GM12878 (cell line): ENCODE measurements around the gene DDR2. TPM values are rescaled to one million over a fixed set of nuclear protein-coding genes. Genes with fewer than 3 reads are reported as not detected.
A peak's percentile ranks its signal among the peaks of the same experiment; 100 is the strongest.

Experiments
- ATAC-seq: fragments of 200-7000 bp; cut with Tn5 transposase; 3 replicates; pipeline ENCODE4 v1.9.1; 2020; ENCODE audit warnings: mild to moderate bottlenecking, moderate library complexity
- BruUV-seq: library from RNA; stranded (reverse); fragments of 400-500 nt; replicated peaks from 2 replicates; lab custom pipeline; 2021; lab: Mats Ljungman, UMichigan
- CTCF ChIA-PET: fragments of 300-600 bp; sonication (Branson Sonifier 250); formaldehyde crosslinking; extraction: SDS; loops from one replicate; lab custom pipeline; 2021; ENCODE audit warnings: inconsistent platforms; lab: Yijun Ruan, JAX
- POLR2A ChIA-PET: fragments of 350-600 bp; formaldehyde crosslinking; extraction: SDS; loops from one replicate; lab custom pipeline; 2021; ENCODE audit warnings: inconsistent platforms; lab: Charles Lee
- RAD21 ChIA-PET: fragments of 300-600 bp; sonication (Branson Sonifier 250); formaldehyde crosslinking; loops from one replicate; lab custom pipeline; 2023; ENCODE audit warnings: antibody characterized with exemption; ENCODE audit not compliant: unreplicated experiment; lab: Charles Lee
- SMC1A ChIA-PET: fragments of 300-600 bp; sonication (Branson Sonifier 250); formaldehyde crosslinking; loops from one replicate; lab custom pipeline; 2023; ENCODE audit not compliant: unreplicated experiment, uncharacterized antibody; lab: Charles Lee
- DNase-seq: peaks from one replicate; pipeline ENCODE4 v3.0.0-alpha.2; 2011; ENCODE audit warnings: low read depth, low spot score
- FAIRE-seq: peaks from 3 replicates; lab custom pipeline; 2011; peaks lifted over from hg19 to GRCh38; lab: Jason Lieb, UNC
- H2AFZ ChIP-seq: 2 replicates; pipeline ENCODE4 v1.6.0; 2011; ENCODE audit warnings: low read depth, low read length, control low read depth; ENCODE audit not compliant: control insufficient read depth
- H3K27ac ChIP-seq: 2 replicates; pipeline ENCODE4 v1.5.1; 2011; ENCODE audit warnings: control low read depth; ENCODE audit not compliant: control insufficient read depth, insufficient read depth
- H3K27me3 ChIP-seq, 2 experiments: replicated peaks in 1 of 2; 2 replicates each; pipeline versions ENCODE4 v1.6.0 to v1.6.1; 2011; ENCODE audit warnings: low read length in 1 of 2; ENCODE audit not compliant: control insufficient read depth in 2 of 2, insufficient read depth in 2 of 2
- H3K36me3 ChIP-seq, 2 experiments: 2 replicates each; pipeline ENCODE4 v1.5.1; 2011; ENCODE audit warnings: low read length in 1 of 2; ENCODE audit not compliant: control insufficient read depth in 2 of 2, insufficient read depth in 2 of 2
- H3K4me1 ChIP-seq: 2 replicates; pipeline ENCODE4 v1.6.1; 2011; ENCODE audit warnings: mild to moderate bottlenecking, low read length, moderate library complexity, mixed read lengths; ENCODE audit not compliant: control insufficient read depth, insufficient read depth
- H3K4me2 ChIP-seq: 2 replicates; pipeline ENCODE4 v1.6.0; 2011; ENCODE audit warnings: control low read depth; ENCODE audit not compliant: control insufficient read depth, insufficient read depth
- H3K4me3 ChIP-seq: fragments of 200-600 bp; sonication (generic); 2 replicates; pipeline ENCODE4 v1.5.1; 2016
- H3K79me2 ChIP-seq: 2 replicates; pipeline ENCODE4 v1.6.0; 2011; ENCODE audit warnings: low read length; ENCODE audit not compliant: control insufficient read depth, insufficient read depth
- H3K9ac ChIP-seq: 2 replicates; pipeline ENCODE4 v1.8.0; 2011; ENCODE audit warnings: low read length, control low read depth, mixed read lengths; ENCODE audit not compliant: control insufficient read depth, insufficient read depth
- H3K9me3 ChIP-seq: replicated peaks from 3 replicates; pipeline ENCODE4 v1.5.1; 2011; ENCODE audit warnings: mild to moderate bottlenecking, low read length; ENCODE audit not compliant: control insufficient read depth, insufficient read depth
- H4K20me1 ChIP-seq: 2 replicates; pipeline ENCODE4 v1.6.0; 2011; ENCODE audit not compliant: control insufficient read depth, insufficient read depth
- CTCF ChIP-seq, 3 experiments: IDR thresholded peaks in 2 of 3; conservative IDR thresholded peaks in 1 of 3; 2 replicates each; pipeline ENCODE4 v1.5.1; 2011; ENCODE audit warnings: low read depth in 3 of 3, low read length in 3 of 3, mild to moderate bottlenecking in 3 of 3, control low read depth in 2 of 3, moderate library complexity in 2 of 3, inconsistent platforms in 1 of 3, mixed read lengths in 1 of 3; ENCODE audit not compliant: control insufficient read depth in 2 of 3, insufficient read depth in 1 of 3; ENCODE audit errors: extremely low read depth in 1 of 3
- RAD21 ChIP-seq: IDR thresholded peaks from 2 replicates; pipeline ENCODE4 v1.6.1; 2011; ENCODE audit warnings: mild to moderate bottlenecking, low read depth, low read length, moderate library complexity; ENCODE audit not compliant: insufficient read depth
- WGBS: methylation state at CpG from one replicate; pipeline ENCODE4 v1.1.6; 2016; ENCODE audit warnings: low lambda C conversion rate; ENCODE audit not compliant: insufficient replicate concordance, insufficient coverage; ENCODE audit errors: missing lambda C conversion rate; 5-methylcytosine and 5-hydroxymethylcytosine counted together
- in situ Hi-C: fragments of 300-500 bp; cut with MboI; formaldehyde crosslinking; loops from 9 replicates; pipeline ENCODE4 v1.14.3; 2018; ENCODE audit warnings: mixed read lengths
- intact Hi-C: fragments of 100-400 bp; cut with micrococcal nuclease; formaldehyde crosslinking; loops from one replicate; pipeline ENCODE4 v1.14.2; 2022; ENCODE audit not compliant: unreplicated experiment
- polyA plus RNA-seq, 11 experiments: library from polyadenylated mRNA; depleted of rRNA in 4 of 11; unstranded in 6 of 11; stranded (reverse) in 5 of 11; fragments of >200 nt; fragmentation: Nextera tagmentation in 4 of 11; fragmentation: Illumina TruSeq in 1 of 11; extraction: Ambion mirVana in 4 of 11; extraction: Trizol in 1 of 11; gene quantifications; 1 replicate in 1 of 11; 2 replicates in 10 of 11; pipeline versions ENCODE4 v1.2.1 to v1.2.3, GENCODE V29; 2011 to 2016; ENCODE audit warnings: inconsistent platforms in 2 of 11, missing spikeins in 2 of 11, low read depth in 1 of 11
- total RNA-seq, 4 experiments: library from RNA; depleted of rRNA in 3 of 4; stranded (reverse); fragments of >200 nt in 3 of 4; fragmentation: Illumina TruSeq in 1 of 4; extraction: Trizol in 1 of 4; gene quantifications; 2 replicates each; pipeline versions ENCODE4 v1.2.1 to v1.2.3, GENCODE V29; 2013 to 2021

The DDR2 gene
- total and polyA plus RNA-seq, 10 of the 15 experiments (the other 5 are each of a cell fraction or from before 2014, with no cell fraction given) = 1.9 to 8.8 (median 5.5) TPM

GRCh38 chr1:162753001-162753658, 120.9 kb downstream of the DDR2 start (continued):
- peak in 2 of 3 experiments; percentile 6 to 21; a peak in 2 of 6 replicates for TF ChIP-seq CTCF (IDR thresholded peaks at IDR 0.05 in 2 of 3, conservative IDR thresholded peaks at IDR 0.05 in 1 of 3; ENCODE audit: control insufficient read depth in 2 of 3, extremely low read depth in 1 of 3, insufficient read depth in 1 of 3, low read depth in 3 of 3, low read length in 3 of 3)

GRCh38 chr1:162753998-162754585, 121.8 kb downstream of the DDR2 start:
- intact Hi-C loops = no loop called here
- Histone ChIP-seq H3K9ac (no peak overlapping the region), H3K9me3 (no peaks in the 10 kb centered on the region), H3K27ac (no peak overlapping the region), H3K4me1 (no peaks in the 10 kb centered on the region), H3K79me2 (no peaks in the 10 kb centered on the region), H3K36me3 (no peaks in the 10 kb centered on the region), H3K27me3 (no peaks in the 10 kb centered on the region), H3K4me2 (no peak overlapping the region), H2AFZ (no peak overlapping the region), H4K20me1 (no peaks in the 10 kb centered on the region), H3K4me3 (no peak overlapping the region)
- DNase-seq = no peak
- FAIRE-seq = no peak
- ATAC-seq = no peak
- no TSS peak for BruUV-seq
- WGBS = 94% methylated on average over 1 of the region's 1 CpG
- TF ChIP-seq RAD21 = no peak
- CTCF ChIA-PET = no interaction called here
- POLR2A ChIA-PET = no interaction called here
- RAD21 ChIA-PET = no interaction called here
- in situ Hi-C loops = no loop called here
- SMC1A ChIA-PET = interaction anchor here (0.8 kb wide), 1 partner anchor 141 kb away, joined by 3 read pairs; no protein-coding TSS in a partner anchor
